Pulmonary artery endothelial cell (primary cell): ENCODE measurements around the gene SNRNP35. TPM values are rescaled to one million over a fixed set of nuclear protein-coding genes. Genes with fewer than 3 reads are reported as not detected.
"Not testable (repeated sequence)": the region's sequence is repeated elsewhere in the genome, so short reads cannot be mapped to it uniquely, and the experiment has no call there.

ENCODE experiments used
- DNase-seq: peaks from one replicate; pipeline ENCODE4 v3.0.0-alpha.2; 2011; ENCODE audit warnings: low read depth, low spot score
- total RNA-seq: library from RNA; depleted of rRNA; stranded (reverse); fragments of >200 nt; gene quantifications from 2 replicates; pipeline ENCODE4 v1.2.3, GENCODE V29; 2014

Gene SNRNP35
- total RNA-seq, 1 donor from 2014 or later, result 10.0 TPM

DNA sequence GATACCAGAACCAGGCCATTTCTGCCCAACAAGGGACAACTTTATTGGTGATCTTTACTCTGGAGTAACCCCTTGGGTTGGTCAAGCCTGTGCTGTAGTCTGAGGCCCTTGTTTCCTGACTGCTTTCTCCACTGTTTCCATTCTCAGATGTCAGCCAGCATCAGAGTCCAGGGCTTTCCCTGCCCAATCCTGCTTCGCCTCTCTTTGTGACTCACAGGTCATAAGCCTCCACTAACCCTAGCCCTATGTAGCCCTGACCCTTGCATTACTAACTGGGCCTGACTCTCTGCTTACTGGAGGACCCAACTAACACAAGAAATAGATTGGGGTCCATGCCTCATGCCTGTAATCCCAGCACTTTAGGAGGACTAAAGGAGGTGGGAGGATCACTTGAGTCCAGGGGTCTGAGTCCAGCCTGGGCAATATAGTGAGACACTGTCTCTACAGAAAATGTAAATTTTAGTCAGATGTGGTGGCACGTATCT, 8.6 kb upstream of the SNRNP35 start:
- no peak for DNase-seq

- no peak for DNase-seq
These were observed 8.1 kb upstream of the SNRNP35 start for GRCh38 chr12:123449856-123450255.

GRCh38 chr12:123450636-123451035, 7.3 kb upstream of the SNRNP35 start:
- DNase-seq, result no peak

DNA sequence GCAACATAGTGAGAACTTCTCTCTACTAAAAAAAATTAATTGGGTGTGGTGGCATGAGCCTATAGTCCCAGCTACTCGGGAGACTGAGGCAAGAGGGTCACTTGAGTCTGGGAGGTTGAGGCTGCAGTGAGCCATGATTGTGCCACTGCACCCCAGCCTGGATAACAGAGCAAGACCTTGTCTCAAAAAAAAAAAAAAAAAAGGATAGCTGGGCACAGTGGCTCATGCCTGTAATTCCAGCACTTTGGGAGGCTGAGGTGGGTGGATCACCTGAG, 5.7 kb upstream of the SNRNP35 start:
- not testable (repeated sequence) for DNase-seq

GRCh38 chr12:123453165-123453564, 4.8 kb upstream of the SNRNP35 start:
- no peak for DNase-seq

GRCh38 chr12:123463174-123463573, 5.2 kb downstream of the SNRNP35 start:
- DNase-seq, result not testable (repeated sequence)

DNA sequence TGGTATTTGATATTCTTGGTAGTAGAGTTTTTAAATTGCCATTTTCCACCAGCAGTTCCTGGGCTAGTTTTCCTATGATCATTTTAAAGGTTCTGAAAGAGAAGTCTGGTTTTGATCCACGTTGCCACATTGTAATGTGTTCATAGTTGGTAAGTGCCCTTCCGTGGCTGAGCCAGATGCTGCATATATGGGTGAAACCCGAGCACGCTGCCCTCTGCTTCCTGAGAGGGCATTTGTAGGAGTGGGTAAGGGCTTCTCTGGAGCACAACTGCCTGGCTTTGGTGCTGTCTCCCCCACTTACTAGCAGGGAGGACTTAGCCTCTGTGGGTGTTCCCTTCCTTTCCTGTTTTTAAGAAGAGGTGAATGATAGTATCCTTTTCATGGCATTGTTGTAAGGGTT, 7.1 kb downstream of the SNRNP35 start:
- DNase-seq, result no peak

DNA sequence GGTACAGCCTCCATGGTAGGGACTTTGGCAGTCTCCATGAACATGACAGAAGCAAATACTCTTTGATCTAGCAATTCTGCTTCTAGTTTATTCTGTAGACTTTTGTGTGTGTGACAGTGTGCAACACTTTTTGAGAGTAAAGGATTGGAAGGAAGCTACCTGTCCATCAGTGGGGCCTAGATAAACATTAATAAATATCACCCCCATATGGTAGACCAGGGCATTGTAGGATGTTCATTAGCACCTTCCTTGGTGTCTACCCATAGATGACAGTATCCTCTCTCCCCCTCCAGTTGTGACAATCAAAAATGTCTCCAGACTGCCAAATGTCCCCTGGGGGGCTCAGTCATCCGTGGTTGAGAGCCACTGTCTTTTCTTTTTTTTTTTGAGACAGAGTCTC, 10.8 kb downstream of the SNRNP35 start:
- DNase-seq, result no peak

- no peak for DNase-seq
These were observed 12.0 kb downstream of the SNRNP35 start for GRCh38 chr12:123469978-123470377.

DNA sequence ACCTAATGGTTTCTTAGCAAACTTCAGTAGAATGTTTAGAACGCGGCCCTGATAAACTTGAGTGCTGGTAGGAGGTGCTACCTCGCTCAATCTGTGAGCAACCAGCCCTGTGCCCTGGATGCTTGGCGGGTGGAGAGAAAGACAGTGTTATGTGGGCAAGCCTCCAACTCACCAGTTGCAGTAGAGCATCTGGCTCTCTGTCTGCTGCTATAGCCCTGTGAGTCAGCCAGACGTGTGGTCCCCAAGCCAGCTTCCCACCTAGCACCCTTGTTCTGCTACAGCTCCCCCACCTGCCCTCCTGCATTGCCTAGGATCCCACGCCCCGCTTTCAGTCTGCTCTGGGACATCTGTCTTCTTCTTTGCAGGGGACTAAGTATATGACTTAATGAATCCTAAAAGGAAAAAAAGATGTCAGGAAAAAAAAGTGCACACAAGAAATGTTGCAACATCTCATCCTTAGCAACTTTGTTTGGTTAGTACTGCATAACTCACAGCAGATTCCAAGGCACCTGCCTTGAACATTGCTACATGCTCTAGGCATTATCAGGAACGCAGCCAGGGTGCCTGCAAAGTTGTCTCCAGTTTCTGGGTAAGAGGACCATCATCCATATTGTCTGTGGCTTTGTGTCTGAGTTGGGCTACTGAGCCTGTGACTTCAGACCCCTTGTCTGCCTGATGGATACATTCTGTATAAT, 13.6 kb downstream of the SNRNP35 start:
- DNase-seq, result no peak

GRCh38 chr12:123472438-123472849, 14.5 kb downstream of the SNRNP35 start:
- DNase-seq, result no peak

- DNase-seq, result no peak
These were observed 16.7 kb downstream of the SNRNP35 start for GRCh38 chr12:123474485-123475245.

- no peak for DNase-seq
These were observed 17.3 kb downstream of the SNRNP35 start for GRCh38 chr12:123475246-123475703.

- DNase-seq, result no peak
These were observed 20.1 kb downstream of the SNRNP35 start for GRCh38 chr12:123478069-123478468.

DNA sequence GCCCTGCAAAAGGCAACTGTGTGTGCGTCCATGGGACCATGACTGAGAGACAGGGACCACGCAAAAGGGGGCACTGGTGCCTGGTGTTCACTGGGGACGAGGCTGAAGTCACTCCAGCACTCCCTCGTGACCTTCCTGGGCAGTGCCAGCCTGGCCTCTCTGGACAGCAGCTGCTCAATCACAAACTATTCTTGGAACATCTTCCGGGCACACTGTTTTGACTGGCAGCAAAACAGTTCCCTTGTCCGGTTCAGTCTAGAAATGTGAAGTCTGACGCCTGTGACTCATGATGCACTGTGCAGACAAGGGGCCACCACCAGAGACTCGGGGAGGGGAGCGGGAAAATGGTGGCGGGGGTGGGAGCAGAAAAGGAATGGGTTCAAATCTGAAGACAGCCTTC, 20.8 kb downstream of the SNRNP35 start:
- DNase-seq, result peak; percentile 62

DNA sequence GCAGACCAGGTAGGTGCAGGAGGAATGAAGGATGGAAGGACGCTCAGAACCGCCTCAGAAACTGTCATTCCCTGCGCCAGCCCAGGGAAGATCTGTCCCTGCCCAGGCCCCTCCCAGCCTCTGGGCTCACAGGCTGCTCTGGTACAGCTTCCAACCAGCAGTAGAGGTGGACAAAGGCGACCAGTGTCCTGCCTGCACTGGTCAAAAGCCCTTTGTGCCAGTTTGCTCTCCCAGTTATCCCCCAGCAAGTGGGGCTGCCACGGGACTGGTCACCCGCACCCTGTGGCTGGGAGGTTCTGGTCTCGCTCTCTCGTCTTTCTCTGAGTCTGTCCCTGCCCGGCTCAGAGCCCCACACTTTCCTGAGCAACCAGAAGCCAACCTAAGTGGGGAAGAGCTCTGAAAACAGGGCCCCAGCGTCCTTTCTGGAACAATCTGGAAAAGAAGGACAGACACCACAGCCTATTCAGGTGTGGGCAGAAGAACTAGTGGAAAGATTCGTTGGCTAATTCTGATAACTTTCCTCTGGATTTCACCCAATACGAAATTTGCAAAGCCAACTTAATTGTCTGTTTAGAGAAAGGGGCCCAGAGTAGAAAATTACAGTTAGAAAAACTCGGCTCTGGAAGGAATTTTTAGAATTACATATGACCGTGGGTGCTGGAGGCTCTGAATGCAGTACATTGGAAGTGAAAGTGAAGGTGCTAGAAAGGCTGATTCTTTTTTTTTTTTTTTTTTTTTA, 21.7 kb downstream of the SNRNP35 start:
- DNase-seq, result no peak

DNA sequence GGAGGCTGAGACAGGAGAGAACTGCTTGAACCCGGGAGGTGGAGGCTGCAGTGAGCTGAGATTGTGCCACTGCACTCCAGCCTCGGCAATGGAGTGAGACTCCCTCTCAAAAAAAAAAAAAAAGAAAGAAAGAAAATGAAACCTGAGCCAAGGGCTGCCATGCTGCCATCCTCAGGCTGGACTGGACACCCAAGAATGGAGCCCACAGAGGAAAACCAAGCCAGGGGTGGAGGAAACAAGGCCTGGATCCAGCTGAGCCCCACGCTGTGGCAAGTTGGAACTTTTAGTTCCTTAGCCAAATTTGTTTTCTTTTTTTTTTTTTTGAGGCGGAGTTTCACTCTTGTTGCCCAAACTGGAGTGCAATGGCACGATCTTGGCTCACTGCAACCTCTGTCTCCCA, 23.3 kb downstream of the SNRNP35 start:
- DNase-seq, result not testable (repeated sequence)

DNA sequence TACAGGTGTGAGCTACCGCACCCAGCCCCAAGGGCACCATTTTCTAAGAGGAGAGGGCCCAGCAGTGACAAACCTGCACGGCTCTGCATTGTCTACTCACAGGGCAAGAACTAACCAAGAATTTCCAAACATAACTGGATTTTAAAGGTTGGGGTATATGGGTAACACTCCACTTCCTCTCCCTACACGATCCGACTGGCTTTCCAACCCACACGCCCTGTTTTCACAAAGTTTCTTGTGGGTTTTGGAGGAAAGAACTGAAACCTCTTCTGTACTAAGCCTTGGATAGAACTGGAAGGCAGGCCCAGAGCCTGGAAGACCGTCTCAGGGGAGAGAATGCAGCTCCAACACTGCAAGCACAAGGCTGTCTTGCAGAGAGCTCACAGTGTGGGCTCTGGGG, 24.9 kb downstream of the SNRNP35 start:
- no peak for DNase-seq

DNA sequence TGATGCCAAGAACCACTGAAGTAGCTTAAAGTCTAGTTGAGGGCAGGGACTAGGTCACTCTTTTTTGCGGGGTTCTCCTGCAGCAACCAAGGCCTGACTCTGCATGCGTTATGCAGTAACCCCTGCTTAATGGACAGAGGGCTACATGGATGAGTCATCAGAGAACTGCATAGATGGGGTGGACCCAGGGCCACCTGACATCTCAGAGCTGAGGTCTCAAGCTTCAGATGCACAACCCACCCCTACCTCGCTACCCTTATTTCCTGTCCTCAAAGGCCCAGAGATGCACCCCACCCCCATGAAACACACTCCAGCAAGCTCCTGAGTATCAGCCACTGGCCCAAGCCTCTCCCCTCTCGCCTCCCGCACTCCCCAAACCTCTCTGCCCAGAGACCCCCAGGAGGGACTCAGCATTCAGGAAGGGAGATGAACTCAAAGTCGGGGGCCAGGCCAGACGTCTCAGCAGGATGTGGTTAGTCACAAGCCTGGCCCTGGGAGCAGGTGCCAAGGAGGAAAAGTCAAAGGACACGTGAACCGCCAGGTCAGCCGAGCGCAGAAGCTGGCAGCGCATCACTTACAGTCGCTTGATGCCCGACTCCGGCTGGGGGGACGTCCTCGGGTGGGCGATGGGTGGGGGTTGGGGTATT, 25.8 kb downstream of the SNRNP35 start:
- no peak for DNase-seq

DNA sequence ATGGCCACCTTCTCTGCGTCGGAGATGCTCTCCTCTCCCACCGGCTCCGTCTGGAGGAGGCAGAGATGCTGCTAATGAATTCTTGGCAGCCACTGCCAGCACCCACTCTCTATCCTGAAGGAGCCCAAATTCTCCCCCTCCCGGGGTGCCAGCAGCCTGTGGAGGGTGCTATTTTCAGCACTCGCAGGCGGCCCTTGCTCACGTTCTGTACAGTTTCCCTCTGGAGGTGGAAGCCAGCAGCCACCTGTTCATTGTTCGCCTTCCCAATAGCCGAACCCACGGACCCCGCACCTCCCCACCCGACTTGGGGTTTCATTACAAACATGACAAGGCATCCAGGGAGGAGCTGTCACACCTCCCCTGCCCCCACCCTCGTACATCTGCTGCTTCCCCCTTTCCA, 27.8 kb downstream of the SNRNP35 start:
- no peak for DNase-seq

DNA sequence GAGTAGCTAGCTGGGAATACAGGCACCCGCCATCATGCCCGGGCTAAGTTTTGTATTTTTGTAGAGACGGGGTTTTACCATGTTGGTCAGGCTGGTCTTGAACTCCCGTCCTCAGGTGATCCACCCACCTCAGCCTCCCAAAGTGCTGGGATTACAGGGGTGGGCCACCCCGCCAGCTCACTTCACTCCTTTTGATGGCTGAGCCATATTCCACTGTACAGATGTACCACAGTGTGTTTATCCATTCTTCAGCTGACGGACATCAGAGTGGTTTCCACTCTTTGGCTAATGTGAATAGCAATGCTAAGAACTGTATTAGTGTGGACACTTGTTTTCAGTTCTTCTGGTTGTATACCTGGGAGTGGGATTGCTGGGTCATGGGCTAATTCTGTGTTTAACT, 29.5 kb downstream of the SNRNP35 start:
- no peak for DNase-seq
